ENCODE measurements around the gene PCBD1.

Gene PCBD1

DNA sequence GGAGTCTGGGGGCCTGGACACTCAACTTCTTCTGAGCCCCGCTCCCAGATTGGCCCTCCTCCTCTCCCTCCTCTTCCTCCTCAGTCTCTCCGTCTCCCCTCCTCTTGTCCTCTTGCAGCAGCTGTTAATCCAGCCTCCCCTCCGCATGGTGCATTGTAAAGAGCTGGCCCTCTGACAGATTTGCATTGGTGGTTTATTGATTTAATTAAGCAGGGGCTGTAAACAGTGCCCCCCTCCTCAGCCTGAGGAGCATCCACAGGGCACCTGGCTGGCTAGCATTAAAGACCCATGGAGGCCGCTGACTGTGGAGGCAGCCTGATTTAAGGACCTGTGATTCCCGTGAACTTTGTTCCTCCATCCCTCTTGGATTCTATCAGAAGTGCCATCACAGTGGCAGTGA lies 28.9 kb upstream of the PCBD1 start:
- TF ChIP-seq, protein P1, sequence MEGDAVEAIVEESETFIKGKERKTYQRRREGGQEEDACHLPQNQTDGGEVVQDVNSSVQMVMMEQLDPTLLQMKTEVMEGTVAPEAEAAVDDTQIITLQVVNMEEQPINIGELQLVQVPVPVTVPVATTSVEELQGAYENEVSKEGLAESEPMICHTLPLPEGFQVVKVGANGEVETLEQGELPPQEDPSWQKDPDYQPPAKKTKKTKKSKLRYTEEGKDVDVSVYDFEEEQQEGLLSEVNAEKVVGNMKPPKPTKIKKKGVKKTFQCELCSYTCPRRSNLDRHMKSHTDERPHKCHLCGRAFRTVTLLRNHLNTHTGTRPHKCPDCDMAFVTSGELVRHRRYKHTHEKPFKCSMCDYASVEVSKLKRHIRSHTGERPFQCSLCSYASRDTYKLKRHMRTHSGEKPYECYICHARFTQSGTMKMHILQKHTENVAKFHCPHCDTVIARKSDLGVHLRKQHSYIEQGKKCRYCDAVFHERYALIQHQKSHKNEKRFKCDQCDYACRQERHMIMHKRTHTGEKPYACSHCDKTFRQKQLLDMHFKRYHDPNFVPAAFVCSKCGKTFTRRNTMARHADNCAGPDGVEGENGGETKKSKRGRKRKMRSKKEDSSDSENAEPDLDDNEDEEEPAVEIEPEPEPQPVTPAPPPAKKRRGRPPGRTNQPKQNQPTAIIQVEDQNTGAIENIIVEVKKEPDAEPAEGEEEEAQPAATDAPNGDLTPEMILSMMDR (IDR thresholded peaks at IDR 0.05; ENCODE audit: borderline replicate concordance, insufficient read depth, low read depth, low read length), result no peak
- no peak overlapping the region for H3K4me3 ChIP-seq (ENCODE audit: low read depth, low read length)

DNA sequence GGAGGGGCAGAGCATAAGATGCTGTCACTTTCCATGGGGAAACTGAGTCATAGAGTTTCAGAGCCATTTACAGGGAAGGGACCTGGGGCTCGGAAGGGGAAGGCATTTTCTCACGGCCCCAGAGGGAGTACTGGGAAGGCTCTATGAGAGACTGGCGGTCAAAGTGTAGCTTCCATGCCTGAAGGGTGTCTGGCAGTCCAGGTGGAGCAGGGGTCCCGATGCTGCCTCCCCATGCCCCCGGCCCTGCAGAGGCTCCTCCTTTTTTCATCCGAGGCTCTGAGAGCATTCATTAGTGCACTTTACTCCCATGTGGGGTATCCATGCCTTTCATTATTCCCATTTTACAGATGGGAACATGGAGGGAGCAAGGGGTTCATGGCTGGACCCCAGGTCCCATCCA lies 27.9 kb upstream of the PCBD1 start:
- H3K4me3 ChIP-seq (ENCODE audit: low read depth, low read length), result no peak overlapping the region
- TF ChIP-seq, protein P1 (IDR thresholded peaks at IDR 0.05; ENCODE audit: borderline replicate concordance, insufficient read depth, low read depth, low read length), result no peak

DNA sequence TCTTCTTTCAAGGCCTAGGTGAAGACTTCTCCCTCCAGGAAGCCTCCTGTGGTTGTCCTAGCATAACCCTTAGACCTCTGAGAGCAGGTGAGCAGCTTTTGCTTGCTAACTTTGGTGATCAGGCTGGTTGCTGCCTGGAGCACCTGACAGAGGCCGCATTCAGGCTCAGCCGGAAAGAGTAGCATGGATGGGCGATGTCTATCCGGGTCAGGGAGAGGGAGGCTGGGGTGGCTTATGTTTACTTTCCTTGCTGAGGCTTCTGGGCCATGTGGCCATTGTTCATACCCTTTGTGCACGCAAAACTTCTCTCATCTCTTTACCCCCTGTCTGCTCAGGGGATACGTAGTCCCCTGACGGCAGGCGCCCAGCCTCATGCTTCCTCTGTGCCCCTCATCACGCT lies 27.4 kb upstream of the PCBD1 start:
- no peak overlapping the region for H3K4me3 ChIP-seq (ENCODE audit: low read depth, low read length)
- TF ChIP-seq, protein P1 (IDR thresholded peaks at IDR 0.05; ENCODE audit: borderline replicate concordance, insufficient read depth, low read depth, low read length), result no peak

DNA sequence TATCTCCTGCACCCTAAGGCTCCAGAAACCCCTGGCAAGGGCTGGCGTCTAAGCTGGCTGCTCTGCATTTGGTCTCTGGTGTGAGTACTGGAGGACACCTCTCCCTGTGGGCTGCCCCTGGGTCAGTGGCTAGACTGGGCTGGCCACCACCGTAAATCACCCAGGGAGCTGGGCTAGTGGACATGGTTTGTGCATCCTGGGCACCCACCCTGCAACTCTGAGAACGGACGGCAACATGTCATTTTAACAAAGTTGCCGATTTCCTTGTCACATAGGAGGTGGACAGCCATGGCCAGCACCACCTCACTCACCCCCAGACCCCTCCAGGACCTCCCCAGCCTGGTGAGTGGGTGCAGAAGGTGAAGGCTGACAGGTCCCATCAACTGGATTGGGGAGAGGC lies 26.8 kb upstream of the PCBD1 start:
- H3K4me3 ChIP-seq (ENCODE audit: low read depth, low read length), result no peak overlapping the region
- TF ChIP-seq, protein P1 (IDR thresholded peaks at IDR 0.05; ENCODE audit: borderline replicate concordance, insufficient read depth, low read depth, low read length), result no peak

DNA sequence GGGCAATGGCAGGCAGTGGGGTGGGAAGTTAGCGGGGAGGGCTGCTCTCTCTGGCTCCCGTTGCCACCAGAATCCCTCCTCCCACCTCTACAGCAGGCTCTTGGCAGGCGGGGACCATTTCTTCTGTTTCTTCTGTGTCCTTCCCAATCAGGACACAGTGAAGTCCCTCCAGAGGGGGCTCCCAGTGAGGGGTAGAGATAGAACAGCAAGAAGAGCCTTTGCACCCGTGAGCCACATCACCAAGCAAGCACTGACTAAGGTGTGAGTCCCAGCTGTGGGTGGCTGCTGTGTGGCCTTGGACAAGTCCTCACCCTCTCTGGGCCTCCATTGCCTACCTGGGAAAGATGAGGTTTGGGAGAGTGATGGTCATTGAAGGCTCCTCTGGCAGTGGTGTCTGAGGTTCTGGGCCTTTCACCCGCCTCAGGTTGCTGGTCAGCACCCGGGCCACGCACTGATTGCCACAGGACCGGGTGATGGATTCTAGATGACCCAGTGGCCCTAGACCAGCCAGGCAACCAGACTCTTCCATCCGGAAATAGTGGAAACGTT lies 26.0 kb upstream of the PCBD1 start:
- TF ChIP-seq, protein P1 (IDR thresholded peaks at IDR 0.05; ENCODE audit: borderline replicate concordance, insufficient read depth, low read depth, low read length), result no peak
- H3K4me3 ChIP-seq (ENCODE audit: low read depth, low read length), result no peak overlapping the region

DNA sequence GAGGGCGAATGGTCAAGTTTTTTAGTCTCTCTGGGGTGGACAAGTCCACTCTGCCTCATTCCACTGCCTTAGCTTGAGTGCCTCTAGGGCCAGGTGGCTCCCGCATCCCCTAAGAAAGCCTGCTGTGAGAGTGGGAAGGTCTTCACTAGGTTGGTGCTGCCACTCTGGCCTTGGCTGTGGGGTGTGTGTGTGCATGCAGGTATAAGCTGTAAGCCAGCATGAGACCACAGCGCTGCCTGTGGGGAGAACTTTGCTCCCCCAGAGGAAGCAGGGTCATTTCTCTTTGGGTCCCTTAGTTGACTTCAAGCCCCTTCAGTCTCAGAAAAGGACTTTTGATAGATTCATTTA lies 25.5 kb upstream of the PCBD1 start:
- TF ChIP-seq, protein P1 (IDR thresholded peaks at IDR 0.05; ENCODE audit: borderline replicate concordance, insufficient read depth, low read depth, low read length), result no peak
- no peak overlapping the region for H3K4me3 ChIP-seq (ENCODE audit: low read depth, low read length)

DNA sequence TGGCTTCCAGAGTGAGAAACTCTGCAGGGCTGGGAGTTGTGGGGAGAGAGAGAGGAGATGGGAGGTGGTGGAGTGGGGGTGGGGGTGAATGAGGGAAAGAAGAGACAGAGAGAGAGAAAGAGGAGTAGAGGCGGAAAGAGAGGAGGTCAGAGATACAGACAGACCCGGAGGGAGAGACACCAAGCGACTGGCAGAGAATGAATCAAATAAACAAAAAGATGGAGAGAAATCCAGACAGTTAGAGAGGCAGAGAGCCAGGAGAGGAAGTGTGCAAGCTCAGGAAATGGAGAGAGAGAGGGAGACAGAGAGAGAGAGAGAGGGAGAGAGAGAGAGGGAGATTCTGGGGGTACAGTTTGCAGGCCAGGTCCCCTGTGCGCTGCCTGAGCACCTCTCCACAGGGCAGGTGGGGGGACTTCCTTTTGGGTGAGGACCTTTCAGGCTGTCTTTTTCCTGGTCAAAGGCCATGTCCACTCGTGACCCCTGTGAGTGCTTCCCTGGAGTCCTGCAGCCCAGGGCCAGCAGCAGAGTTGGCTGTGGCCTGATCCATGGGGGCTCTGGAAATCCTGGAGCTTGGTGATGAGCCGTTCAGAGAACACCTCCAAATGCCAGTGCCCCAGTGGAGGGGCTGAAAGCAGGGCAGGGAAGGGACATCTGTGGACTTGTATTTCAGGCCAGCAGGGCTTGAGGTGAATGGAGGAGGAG lies 25.0 kb upstream of the PCBD1 start:
- TF ChIP-seq, protein P1 (IDR thresholded peaks at IDR 0.05; ENCODE audit: borderline replicate concordance, insufficient read depth, low read depth, low read length), result no peak
- no peak overlapping the region for H3K4me3 ChIP-seq (ENCODE audit: low read depth, low read length)

All from GM12875 (cell line).